Right lobe of liver (tissue), 6 donors: Measurements from ENCODE around the gene STX8. TPM values are rescaled to one million over a fixed set of nuclear protein-coding genes. Genes with fewer than 3 reads are reported as not detected.

Source experiments
- ATAC-seq, 4 donors: fragments of 200-7000 bp; cut with Tn5 transposase; one replicate each; pipeline ENCODE4 v1.9.1; 2020; ENCODE audit warnings: mild to moderate bottlenecking in 4 of 4, moderate library complexity in 4 of 4
- DNase-seq, 3 donors: peaks; one replicate each; pipeline ENCODE4 v3.0.0-alpha.2; 2020
- H3K27ac ChIP-seq, 3 donors: fragments of 200-600 bp; one replicate each; pipeline ENCODE4 v1.8.0; 2022
- H3K27me3 ChIP-seq, 2 donors: fragments of 200-600 bp; one replicate each; pipeline ENCODE4 v1.8.0; 2022
- H3K36me3 ChIP-seq, 4 donors: fragments of 200-600 bp; sonication (generic) in 1 of 4; one replicate each; pipeline versions ENCODE4 v1.5.1 to v1.8.0; 2017 to 2022; ENCODE audit warnings: control low read depth in 1 of 4
- H3K4me1 ChIP-seq, 4 donors: fragments of 200-600 bp; sonication (generic) in 1 of 4; one replicate each; pipeline versions ENCODE4 v1.5.1 to v1.8.0; 2017 to 2022; ENCODE audit warnings: control low read depth in 1 of 4
- H3K4me3 ChIP-seq, 3 donors: fragments of 200-600 bp; one replicate each; pipeline ENCODE4 v1.8.0; 2022
- H3K9me3 ChIP-seq, 4 donors: fragments of 200-600 bp; sonication (generic) in 1 of 4; one replicate each; pipeline versions ENCODE4 v1.5.1 to v1.8.0; 2017 to 2022; ENCODE audit warnings: control low read depth in 1 of 4
- POLR2A ChIP-seq: fragments of 450-650 bp; IDR thresholded peaks from one replicate; pipeline ENCODE4 v1.6.1; 2017; ENCODE audit warnings: antibody characterized with exemption, mild to moderate bottlenecking
- WGBS: methylation state at CpG from one replicate; pipeline ENCODE4 v1.1.6; 2018; ENCODE audit warnings: low coverage, low lambda C conversion rate; ENCODE audit not compliant: insufficient coverage; ENCODE audit errors: missing lambda C conversion rate; 5-methylcytosine and 5-hydroxymethylcytosine counted together
- intact Hi-C, 2 donors: fragments of 100-400 bp; cut with DNase I; formaldehyde crosslinking; loops; one replicate each; pipeline versions ENCODE4 v1.11.2 to v1.14.1; 2022
- total RNA-seq, 6 experiments: library from RNA; depleted of rRNA in 2 of 6; stranded (reverse); fragments of >200 nt in 2 of 6; fragmentation: NEBNext Ultra II Directional in 3 of 6; extraction: Animal tissue kit (Norgen Biotek cat#: 25700) in 3 of 6; gene quantifications; one replicate each; pipeline versions ENCODE4 v1.1.0 to v1.2.4, GENCODE V29; 2016 to 2023
- TF ChIP-seq, protein P1 (sequence below), 4 donors: fragments of 200-600 bp in 3 of 4; fragments of 450-650 bp in 1 of 4; IDR thresholded peaks; one replicate each; pipeline versions ENCODE4 v1.5.1 to v1.8.0; 2016 to 2022; ENCODE audit warnings: antibody characterized with exemption in 4 of 4, mild to moderate bottlenecking in 2 of 4
- donor health status: DM: no; HTN: yes; CAD: no.
- donor health status: DM: no; HTN: no; CAD: no.
- donor health status: DM: no; HTN: no; CAD: no.
- donor health status: DM: no; HTN: yes; CAD: no.
- donor health status: DM: no; HTN: yes; CAD: no.

Gene STX8
- total RNA-seq, 6 experiments from 2014 or later = 20.6 to 35.3 (median 27.7) TPM

DNA sequence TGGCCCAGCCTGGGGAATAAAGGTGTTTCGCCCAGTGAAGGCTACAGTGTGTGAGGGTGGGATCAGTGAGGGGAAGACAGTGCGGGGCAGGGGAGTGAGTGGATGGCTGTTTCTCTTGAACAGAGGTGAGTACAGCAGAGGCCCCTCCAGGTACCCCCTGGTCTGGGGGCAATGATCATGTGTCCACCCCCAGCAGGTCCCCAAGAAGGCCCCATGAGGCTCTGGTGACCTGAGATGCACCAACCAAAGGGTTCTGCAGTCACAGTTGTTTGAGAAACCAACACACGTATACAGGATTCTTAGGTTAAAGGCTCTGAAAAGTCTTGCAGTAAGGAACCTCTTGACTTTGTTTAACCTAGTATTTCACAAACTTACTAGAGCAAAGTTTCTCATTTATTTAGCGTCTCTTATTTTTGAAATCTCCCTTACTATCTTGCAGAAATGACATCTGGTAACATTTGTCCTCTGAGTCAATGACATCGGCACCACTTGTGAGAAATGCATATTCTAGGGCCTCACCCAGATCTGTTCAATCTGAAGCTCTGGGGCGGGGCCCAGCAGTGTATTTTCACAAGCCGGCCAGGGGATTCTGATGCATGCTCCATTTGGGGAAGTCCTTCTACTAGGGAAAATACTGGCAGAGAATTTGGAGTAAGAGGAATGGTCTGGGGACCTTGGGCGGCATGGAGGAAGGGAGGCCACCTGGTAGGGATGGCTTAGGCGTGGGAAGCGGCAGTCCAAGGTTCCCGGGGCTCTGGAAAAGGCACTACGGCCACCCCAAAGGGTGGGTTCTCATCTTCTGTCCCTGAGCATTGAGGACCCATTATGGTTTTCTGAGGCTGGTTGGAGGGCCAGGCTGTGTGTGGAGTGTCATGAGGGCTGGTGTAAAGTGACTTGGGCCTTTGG lies 337.0 kb downstream of the STX8 start:
- intact Hi-C loops = no loop called here
- peaks cover 0 to 17% (median 0%) of the 10 kb centered on the region in 4 donors for H3K4me1 ChIP-seq
- no peaks in the 10 kb centered on the region for H3K9me3 ChIP-seq
- peak in 1 of 3 donors; percentile 18 for DNase-seq
- no peak overlapping the region for H3K27ac ChIP-seq
- no peak for ATAC-seq
- WGBS = 88% methylated on average over 7 of the region's 12 CpGs
- no peaks in the 10 kb centered on the region for H3K36me3 ChIP-seq
- TF ChIP-seq, protein P1, sequence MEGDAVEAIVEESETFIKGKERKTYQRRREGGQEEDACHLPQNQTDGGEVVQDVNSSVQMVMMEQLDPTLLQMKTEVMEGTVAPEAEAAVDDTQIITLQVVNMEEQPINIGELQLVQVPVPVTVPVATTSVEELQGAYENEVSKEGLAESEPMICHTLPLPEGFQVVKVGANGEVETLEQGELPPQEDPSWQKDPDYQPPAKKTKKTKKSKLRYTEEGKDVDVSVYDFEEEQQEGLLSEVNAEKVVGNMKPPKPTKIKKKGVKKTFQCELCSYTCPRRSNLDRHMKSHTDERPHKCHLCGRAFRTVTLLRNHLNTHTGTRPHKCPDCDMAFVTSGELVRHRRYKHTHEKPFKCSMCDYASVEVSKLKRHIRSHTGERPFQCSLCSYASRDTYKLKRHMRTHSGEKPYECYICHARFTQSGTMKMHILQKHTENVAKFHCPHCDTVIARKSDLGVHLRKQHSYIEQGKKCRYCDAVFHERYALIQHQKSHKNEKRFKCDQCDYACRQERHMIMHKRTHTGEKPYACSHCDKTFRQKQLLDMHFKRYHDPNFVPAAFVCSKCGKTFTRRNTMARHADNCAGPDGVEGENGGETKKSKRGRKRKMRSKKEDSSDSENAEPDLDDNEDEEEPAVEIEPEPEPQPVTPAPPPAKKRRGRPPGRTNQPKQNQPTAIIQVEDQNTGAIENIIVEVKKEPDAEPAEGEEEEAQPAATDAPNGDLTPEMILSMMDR (IDR thresholded peaks at IDR 0.05) = no peak
- no peak for TF ChIP-seq POLR2A
- no peaks in the 10 kb centered on the region for H3K27me3 ChIP-seq
- no peak overlapping the region for H3K4me3 ChIP-seq

GRCh38 chr17:9237661-9238301 lies 337.8 kb downstream of the STX8 start:
- peak in 1 of 3 donors; percentile 31 for DNase-seq
- Histone ChIP-seq H3K4me3 (no peak overlapping the region), H3K27ac (no peak overlapping the region), H3K36me3 (no peaks in the 10 kb centered on the region), H3K9me3 (no peaks in the 10 kb centered on the region), H3K27me3 (no peaks in the 10 kb centered on the region), H3K4me1 (peaks cover 0 to 17% (median 0%) of the 10 kb centered on the region in 4 donors)
- WGBS = 89% methylated on average over 5 of the region's 13 CpGs
- TF ChIP-seq, protein P1 (IDR thresholded peaks at IDR 0.05) = no peak
- no peak for TF ChIP-seq POLR2A
- intact Hi-C loops = no loop called here
- ATAC-seq = no peak

DNA sequence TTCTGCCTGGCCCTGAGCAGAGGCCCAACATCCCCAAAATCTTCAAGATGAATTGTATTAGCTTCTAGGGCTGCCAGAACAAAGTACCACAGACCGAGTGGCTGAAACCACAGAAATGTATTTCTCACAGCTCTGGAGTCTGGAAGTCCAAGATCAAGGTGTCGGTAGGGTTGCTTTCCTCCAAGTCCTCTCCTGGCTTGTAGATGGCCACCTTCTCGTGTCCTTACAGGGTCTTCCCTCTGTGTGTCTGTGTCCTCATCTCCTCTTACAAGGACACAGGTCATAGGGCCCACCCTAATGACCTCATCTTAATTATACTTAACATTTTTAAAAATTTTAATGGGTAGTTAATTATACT lies 338.6 kb downstream of the STX8 start:
- Histone ChIP-seq H3K27ac (no peak overlapping the region), H3K36me3 (no peaks in the 10 kb centered on the region), H3K9me3 (no peaks in the 10 kb centered on the region), H3K27me3 (no peaks in the 10 kb centered on the region), H3K4me1 (peaks cover 0 to 17% (median 0%) of the 10 kb centered on the region in 4 donors), H3K4me3 (no peak overlapping the region)
- WGBS = 96% methylated on average over 3 of the region's 3 CpGs
- no peak for DNase-seq
- intact Hi-C loops = no loop called here
- no peak for ATAC-seq
- TF ChIP-seq, protein P1 (IDR thresholded peaks at IDR 0.05) = no peak

GRCh38 chr17:9236286-9237052 lies 339.2 kb downstream of the STX8 start:
- H3K27ac ChIP-seq = no peak overlapping the region
- peak in 2 of 3 donors; percentile 5 to 35 for DNase-seq
- H3K4me3 ChIP-seq = no peak overlapping the region
- intact Hi-C loops = no loop called here
- no peak for TF ChIP-seq POLR2A
- TF ChIP-seq, protein P1 (IDR thresholded peaks at IDR 0.05) = no peak
- H3K36me3 ChIP-seq = no peaks in the 10 kb centered on the region
- 90% methylated on average over 4 of the region's 7 CpGs for WGBS
- H3K9me3 ChIP-seq = no peaks in the 10 kb centered on the region
- H3K27me3 ChIP-seq = no peaks in the 10 kb centered on the region
- ATAC-seq = no peak
- H3K4me1 ChIP-seq = peaks cover 0 to 17% (median 0%) of the 10 kb centered on the region in 4 donors
